K562 (cell line): ENCODE results near the gene DNASE2B. TPM values are rescaled to one million over a fixed set of nuclear protein-coding genes. Genes with fewer than 3 reads are reported as not detected.

Experiments
- ATAC-seq: fragments of 200-7000 bp; cut with Tn5 transposase; 3 replicates; pipeline ENCODE4 v1.9.1; 2020; ENCODE audit warnings: moderate library complexity
- BruUV-seq: library from RNA; stranded (reverse); fragments of 400-500 nt; replicated peaks from 2 replicates; lab custom pipeline; 2021; lab: Mats Ljungman, UMichigan
- CTCF ChIA-PET: fragments of 300-600 bp; formaldehyde crosslinking; extraction: SDS; loops from one replicate; lab custom pipeline; 2021; ENCODE audit warnings: low intra/inter-chr PET ratio; lab: Yijun Ruan, JAX
- POLR2A ChIA-PET: fragments of 300-600, 350-650 bp; sonication (Branson Sonifier 250); formaldehyde crosslinking; extraction: SDS; loops from one replicate; lab custom pipeline; 2021; ENCODE audit warnings: antibody characterized with exemption, inconsistent platforms; lab: Yijun Ruan, JAX
- DNase-seq, 4 experiments: peaks; one replicate each; pipeline versions ENCODE4 v3.0.0 to v3.0.0-alpha.2; 2011 to 2018; ENCODE audit warnings: low spot score in 3 of 4, mixed read lengths in 3 of 4; ENCODE audit errors: extremely low read depth in 1 of 4
- FAIRE-seq: peaks from 2 replicates; lab custom pipeline; 2011; peaks lifted over from hg19 to GRCh38; lab: Jason Lieb, UNC
- H2AFZ ChIP-seq: 2 replicates; pipeline ENCODE4 v1.6.0; 2011; ENCODE audit warnings: low read depth, low read length, control low read depth, inconsistent platforms
- H3K27ac ChIP-seq: fragments of 200-600 bp; 3 replicates; pipeline ENCODE4 v1.8.0; 2011; ENCODE audit warnings: low read depth, mild to moderate bottlenecking, control low read depth, inconsistent platforms, low read length, moderate library complexity, mixed read lengths; ENCODE audit errors: extremely low read depth
- H3K27me3 ChIP-seq, 2 experiments: fragments of 300-600 bp in 1 of 2; 2 replicates in 1 of 2; 3 replicates in 1 of 2; pipeline versions ENCODE4 v1.6.0 to v1.8.0; 2011; ENCODE audit warnings: inconsistent platforms in 2 of 2, low read length in 2 of 2, mild to moderate bottlenecking in 1 of 2, mixed read lengths in 1 of 2, moderate library complexity in 1 of 2; ENCODE audit not compliant: control insufficient read depth in 2 of 2, insufficient read depth in 2 of 2
- H3K36me3 ChIP-seq: fragments of 300-600 bp; 3 replicates; pipeline ENCODE4 v1.8.0; 2011; ENCODE audit warnings: mild to moderate bottlenecking, low read length, inconsistent platforms; ENCODE audit not compliant: control insufficient read depth, insufficient read depth
- H3K4me1 ChIP-seq, 2 experiments: fragments of 200-600 bp in 1 of 2; replicated peaks in 1 of 2; 2 replicates in 1 of 2; 3 replicates in 1 of 2; pipeline versions ENCODE4 v1.5.1 to v1.8.0; 2011; ENCODE audit warnings: inconsistent platforms in 2 of 2, low read length in 2 of 2, mild to moderate bottlenecking in 1 of 2, mixed read lengths in 1 of 2, moderate library complexity in 1 of 2; ENCODE audit not compliant: control insufficient read depth in 2 of 2, insufficient read depth in 2 of 2
- H3K4me2 ChIP-seq: 2 replicates; pipeline ENCODE4 v1.6.1; 2011; ENCODE audit warnings: low read length, control low read depth, inconsistent platforms, mixed read lengths; ENCODE audit not compliant: insufficient read depth
- H3K4me3 ChIP-seq: fragments of 200-600 bp; sonication (generic), shearing (Covaris generic); 2 replicates; pipeline ENCODE4 v1.5.1; 2016; ENCODE audit warnings: control low read depth, inconsistent platforms
- H3K79me2 ChIP-seq: fragments of 200-600 bp; 3 replicates; pipeline ENCODE4 v1.8.0; 2011; ENCODE audit warnings: low read length, inconsistent platforms; ENCODE audit not compliant: control insufficient read depth, insufficient read depth
- H3K9ac ChIP-seq, 2 experiments: 2 replicates each; pipeline versions ENCODE4 v1.6.0 to v1.6.1; 2011; ENCODE audit warnings: low read depth in 2 of 2, low read length in 2 of 2, control low read depth in 1 of 2, inconsistent platforms in 1 of 2, mild to moderate bottlenecking in 1 of 2, mixed read lengths in 1 of 2; ENCODE audit not compliant: insufficient read depth in 1 of 2
- H3K9me1 ChIP-seq: one replicate; pipeline ENCODE4 v1.6.0; 2011; ENCODE audit warnings: inconsistent platforms, mild to moderate bottlenecking, low read length, moderate library complexity; ENCODE audit not compliant: control insufficient read depth, insufficient read depth
- H3K9me3 ChIP-seq: replicated peaks from 2 replicates; pipeline ENCODE4 v1.5.1; 2011; ENCODE audit warnings: low read depth, low read length, inconsistent platforms; ENCODE audit not compliant: control insufficient read depth, insufficient read depth
- H4K20me1 ChIP-seq: replicated peaks from 2 replicates; pipeline ENCODE4 v1.6.1; 2011; ENCODE audit warnings: low read length, inconsistent platforms, mixed read lengths; ENCODE audit not compliant: control insufficient read depth, insufficient read depth
- CEBPG ChIP-seq, 3 experiments: fragments of 200-800 bp in 1 of 3; sonication (Bioruptor generic) in 1 of 3; sonication (generic) in 1 of 3; formaldehyde crosslinking in 1 of 3; IDR thresholded peaks in 2 of 3; conservative IDR thresholded peaks in 1 of 3; 2 replicates each; pipeline versions ENCODE4 v1.6.1 to v1.8.0; 2016 to 2022; ENCODE audit warnings: missing compliant biosample characterization in 2 of 3, missing genetic modification characterization in 2 of 3, mild to moderate bottlenecking in 1 of 3, missing genetic modification reagents in 1 of 3
- EGR1 ChIP-seq: fragments of 450-650 bp; conservative IDR thresholded peaks from 2 replicates; pipeline ENCODE4 v1.6.1; 2017; ENCODE audit warnings: mild to moderate bottlenecking
- ELK1 ChIP-seq: sonication (generic); formaldehyde crosslinking; IDR thresholded peaks from 2 replicates; pipeline ENCODE4 v1.8.1; 2022; ENCODE audit warnings: missing genetic modification reagents
- HSF4 ChIP-seq: fragments of 250-450 bp; sonication (Bioruptor Pico); IDR thresholded peaks from 2 replicates; pipeline ENCODE4 v2.1.2; 2022; ENCODE audit warnings: mild to moderate bottlenecking, moderate library complexity, borderline replicate concordance
- KLF16 ChIP-seq: IDR thresholded peaks from 2 replicates; pipeline ENCODE4 v1.6.1; 2016; ENCODE audit warnings: antibody characterized with exemption
- MTA2 ChIP-seq: fragments of 450-650 bp; IDR thresholded peaks from 2 replicates; pipeline ENCODE4 v1.6.1; 2016; ENCODE audit warnings: low read depth
- NELFE ChIP-seq: IDR thresholded peaks from 2 replicates; pipeline ENCODE4 v1.6.1; 2011; ENCODE audit warnings: mild to moderate bottlenecking; ENCODE audit not compliant: insufficient read depth, insufficient read length
- OTX1 ChIP-seq: fragments of 450-650 bp; formaldehyde crosslinking; IDR thresholded peaks from 2 replicates; pipeline ENCODE4 v1.4.0; 2022; ENCODE audit warnings: mild to moderate bottlenecking
- RBM22 ChIP-seq: fragments of 200-400 bp; formaldehyde crosslinking; IDR thresholded peaks from 2 replicates; pipeline ENCODE4 v1.6.1; 2018; ENCODE audit warnings: low read length, low read depth; ENCODE audit not compliant: poor library complexity, severe bottlenecking
- SAFB ChIP-seq: fragments of 200-400 bp; formaldehyde crosslinking; IDR thresholded peaks from 2 replicates; pipeline ENCODE4 v1.6.1; 2017; ENCODE audit warnings: low read depth, low read length, borderline replicate concordance
- SAP30 ChIP-seq: fragments of 200-600 bp; sonication (generic); IDR thresholded peaks from 2 replicates; pipeline ENCODE4 v1.6.1; 2012; ENCODE audit warnings: borderline replicate concordance, low read depth, mild to moderate bottlenecking, moderate library complexity, low read length, control low read depth, inconsistent platforms; ENCODE audit not compliant: insufficient read depth, poor library complexity, severe bottlenecking
- SLC30A9 ChIP-seq: fragments of 250-450 bp; sonication (Bioruptor Pico); IDR thresholded peaks from 2 replicates; pipeline ENCODE4 v1.8.0; 2022; ENCODE audit warnings: mild to moderate bottlenecking, moderate library complexity
- TCF7L2 ChIP-seq: fragments of 150-350 bp; IDR thresholded peaks from 2 replicates; pipeline ENCODE4 v1.6.1; 2016; ENCODE audit warnings: low read depth, mild to moderate bottlenecking, low read length, moderate library complexity
- ZBTB12 ChIP-seq: fragments of 250-450 bp; sonication (Bioruptor Pico); IDR thresholded peaks from 2 replicates; pipeline ENCODE4 v1.4.0; 2020
- ZNF282 ChIP-seq: sonication (generic); formaldehyde crosslinking; IDR thresholded peaks from 2 replicates; pipeline ENCODE4 v1.8.1; 2023; ENCODE audit warnings: missing genetic modification reagents
- WGBS: fragments of 100-300 bp; shearing (Covaris generic); methylation state at CpG from one replicate; pipeline ENCODE4 v1.1.6; 2016; ENCODE audit warnings: low coverage, mixed read lengths; ENCODE audit not compliant: insufficient coverage; ENCODE audit errors: missing lambda C conversion rate; 5-methylcytosine and 5-hydroxymethylcytosine counted together
- in situ Hi-C: fragments of 300-500 bp; cut with MboI; formaldehyde crosslinking; loops from 4 replicates; pipeline ENCODE4 v1.15.0; 2018; ENCODE audit warnings: inconsistent platforms, mixed read lengths
- intact Hi-C: fragments of 100-400 bp; cut with micrococcal nuclease; formaldehyde crosslinking; loops from 2 replicates; pipeline ENCODE4 v1.14.2; 2022
- polyA plus RNA-seq, 8 experiments: library from polyadenylated mRNA; depleted of rRNA in 4 of 8; stranded (reverse) in 5 of 8; unstranded in 3 of 8; fragments of >200 nt; fragmentation: Nextera tagmentation in 2 of 8; fragmentation: Illumina TruSeq in 1 of 8; extraction: Ambion mirVana in 2 of 8; extraction: Trizol in 1 of 8; gene quantifications; 2 replicates each; pipeline versions ENCODE4 v1.2.1 to v1.2.3, GENCODE V29; 2011 to 2014; ENCODE audit warnings: inconsistent platforms in 1 of 8, missing spikeins in 1 of 8
- total RNA-seq, 7 experiments: library from RNA; depleted of rRNA in 6 of 7; stranded (reverse); fragments of >200 nt in 6 of 7; fragmentation: Illumina TruSeq in 2 of 7; extraction: Trizol in 2 of 7; gene quantifications; 2 replicates each; pipeline versions ENCODE4 v1.2.1 to v1.2.3, GENCODE V29; 2011 to 2021; ENCODE audit warnings: low replicate concordance in 1 of 7
- TF ChIP-seq, protein P1 (sequence below): sonication (generic); formaldehyde crosslinking; IDR thresholded peaks from 2 replicates; pipeline ENCODE4 v1.9.0; 2022; ENCODE audit warnings: mild to moderate bottlenecking, missing genetic modification reagents
- TF ChIP-seq, protein P2 (sequence below): sonication (generic); formaldehyde crosslinking; IDR thresholded peaks from 2 replicates; pipeline ENCODE4 v1.8.0; 2022; ENCODE audit warnings: mild to moderate bottlenecking, missing genetic modification reagents

Gene DNASE2B
- total and polyA plus RNA-seq, 9 of the 15 experiments (the other 6 are each of a cell fraction or from before 2014, with no cell fraction given): not detected

DNA sequence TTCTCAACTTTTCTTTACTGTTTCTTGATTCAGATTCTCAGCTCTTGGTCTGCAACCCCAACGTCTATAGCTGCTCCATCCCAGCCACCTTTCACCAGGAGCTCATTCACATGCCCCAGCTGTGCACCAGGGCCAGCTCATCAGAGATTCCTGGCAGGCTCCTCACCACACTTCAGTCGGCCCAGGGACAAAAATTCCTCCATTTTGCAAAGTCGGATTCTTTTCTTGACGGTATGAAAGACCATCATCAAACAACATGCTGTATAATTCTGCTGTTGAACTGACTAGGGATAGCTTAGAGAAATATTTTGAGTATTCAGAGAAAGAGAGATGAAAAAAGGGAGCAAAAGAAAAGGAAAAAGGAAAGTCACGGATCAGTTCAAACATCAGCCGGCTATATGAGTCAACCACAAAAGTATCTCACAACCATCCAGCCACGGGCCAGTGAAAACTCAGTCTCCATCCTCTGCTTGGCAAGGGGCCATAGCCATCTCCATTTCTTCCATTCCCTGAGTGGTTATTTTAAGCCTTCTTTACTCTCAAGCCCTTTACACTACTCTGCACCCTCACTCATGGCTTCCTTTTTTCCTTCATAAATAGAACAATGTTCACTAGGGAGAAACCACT lies 14.1 kb downstream of the DNASE2B start (continued):
- TF ChIP-seq OTX1: no peak
- no peak for TF ChIP-seq SAFB

- H3K9me1 ChIP-seq: no peaks in the 10 kb centered on the region
- ATAC-seq (no peak), DNase-seq (no peak), FAIRE-seq (no peak)
- ChIA-PET POLR2A (no interaction called here), CTCF (no interaction called here)
- H3K27me3 ChIP-seq: no peaks in the 10 kb centered on the region
- H3K36me3 ChIP-seq: no peaks in the 10 kb centered on the region
- H4K20me1 ChIP-seq: no peaks in the 10 kb centered on the region
- H3K4me2 ChIP-seq: no peak overlapping the region
- WGBS: 13% methylated on average over 2 of the region's 2 CpGs
- no peak overlapping the region for H3K4me3 ChIP-seq
- H3K79me2 ChIP-seq: no peaks in the 10 kb centered on the region
- no peak overlapping the region for H2AFZ ChIP-seq
- no peak overlapping the region for H3K27ac ChIP-seq
- intact Hi-C loops: no loop called here
- H3K9me3 ChIP-seq: no peaks in the 10 kb centered on the region
- BruUV-seq: no TSS peak
- H3K4me1 ChIP-seq: no peaks in the 10 kb centered on the region
- in situ Hi-C loops: no loop called here
- no peak overlapping the region for H3K9ac ChIP-seq
- TF ChIP-seq CEBPG (CRISPR knock-in tag; IDR thresholded peaks at IDR 0.05) (no peak), CEBPG (tag; conservative IDR thresholded peaks at IDR 0.05 in 1 of 2, IDR thresholded peaks at IDR 0.05 in 1 of 2) (no peak), TCF7L2 (no peak), ZNF282 (CRISPR knock-in tag) (no peak), EGR1 (no peak), SAP30 (no peak), RBM22 (no peak), ZBTB12 (CRISPR knock-in tag) (no peak), NELFE (no peak), KLF16 (no peak), MTA2 (no peak), HSF4 (CRISPR knock-in tag) (no peak), SLC30A9 (no peak), ELK1 (CRISPR knock-in tag) (no peak)
- TF ChIP-seq, protein P1, sequence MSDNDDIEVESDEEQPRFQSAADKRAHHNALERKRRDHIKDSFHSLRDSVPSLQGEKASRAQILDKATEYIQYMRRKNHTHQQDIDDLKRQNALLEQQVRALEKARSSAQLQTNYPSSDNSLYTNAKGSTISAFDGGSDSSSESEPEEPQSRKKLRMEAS (CRISPR knock-in tag): no peak
- TF ChIP-seq, protein P2, sequence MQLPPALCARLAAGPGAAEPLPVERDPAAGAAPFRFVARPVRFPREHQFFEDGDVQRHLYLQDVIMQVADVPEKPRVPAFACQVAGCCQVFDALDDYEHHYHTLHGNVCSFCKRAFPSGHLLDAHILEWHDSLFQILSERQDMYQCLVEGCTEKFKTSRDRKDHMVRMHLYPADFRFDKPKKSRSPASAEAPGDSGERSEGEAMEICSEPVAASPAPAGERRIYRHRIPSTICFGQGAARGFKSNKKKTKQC (CRISPR knock-in tag): no peak
Observed at GRCh38 chr1:84415396-84415795, 17.1 kb downstream of the DNASE2B start.
